Upper lobe of right lung (tissue), 1 donor: Measurements from ENCODE around the gene GLIS1. TPM values are rescaled to one million over a fixed set of nuclear protein-coding genes. Genes with fewer than 3 reads are reported as not detected.

Experiments
- ATAC-seq: fragments of 200-7000 bp; cut with Tn5 transposase; one replicate; pipeline ENCODE4 v1.9.1; 2020; ENCODE audit warnings: mild to moderate bottlenecking, moderate library complexity
- DNase-seq: peaks from one replicate; pipeline ENCODE4 v3.0.0-alpha.2; 2020
- H3K27ac ChIP-seq: fragments of 200-600 bp; one replicate; pipeline ENCODE4 v1.8.0; 2022
- H3K27me3 ChIP-seq: fragments of 200-600 bp; one replicate; pipeline ENCODE4 v1.8.0; 2022; ENCODE audit warnings: mild to moderate bottlenecking
- H3K36me3 ChIP-seq: fragments of 200-600 bp; one replicate; pipeline ENCODE4 v1.8.0; 2022
- H3K4me1 ChIP-seq: fragments of 200-600 bp; one replicate; pipeline ENCODE4 v1.8.0; 2022
- H3K4me3 ChIP-seq: fragments of 200-600 bp; one replicate; pipeline ENCODE4 v1.8.0; 2022; ENCODE audit warnings: mild to moderate bottlenecking
- H3K9me3 ChIP-seq: fragments of 200-600 bp; one replicate; pipeline ENCODE4 v1.8.0; 2022
- CTCF ChIP-seq: fragments of 200-600 bp; IDR thresholded peaks from one replicate; pipeline ENCODE4 v1.8.0; 2022; ENCODE audit warnings: antibody characterized with exemption
- intact Hi-C: fragments of 100-400 bp; cut with DNase I; formaldehyde crosslinking; loops from one replicate; pipeline ENCODE4 v1.11.0; 2022
- total RNA-seq: library from RNA; stranded (reverse); fragmentation: NEBNext Ultra II Directional; extraction: Animal tissue kit (Norgen Biotek cat#: 25700); gene quantifications from one replicate; pipeline ENCODE4 v1.2.1, GENCODE V29; 2021
- donor health status: DM: no; HTN: yes; CAD: no; lungs with severe emphysema.

Gene GLIS1
- total RNA-seq, 1 donor from 2014 or later, result 0.14 TPM

DNA sequence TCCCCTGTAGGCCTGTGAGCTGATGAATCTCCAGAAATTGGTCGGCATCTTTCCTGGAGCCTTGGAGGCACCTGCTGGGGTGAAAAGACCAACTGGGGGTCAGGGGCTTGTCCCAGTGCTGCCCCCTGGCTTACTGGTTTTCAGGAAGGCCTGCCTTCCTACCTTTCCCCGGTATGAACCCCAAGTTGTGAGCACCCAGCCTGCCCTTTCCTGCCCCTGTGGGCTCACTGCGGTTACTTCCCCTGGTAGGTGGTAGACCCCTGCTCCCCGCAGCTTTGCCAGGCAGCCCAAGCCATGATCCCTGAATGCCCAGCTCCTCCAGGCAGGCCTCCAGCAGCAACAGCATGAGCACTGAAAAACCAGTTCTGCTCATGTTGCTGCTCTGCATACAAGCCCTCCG is 269.6 kb downstream of the GLIS1 start:
- TF ChIP-seq CTCF, result no peak
- no peak for DNase-seq
- no peaks in the 10 kb centered on the region for H3K27me3 ChIP-seq
- no peak for ATAC-seq
- no peaks in the 10 kb centered on the region for H3K36me3 ChIP-seq
- H3K9me3 ChIP-seq, result no peaks in the 10 kb centered on the region
- H3K4me3 ChIP-seq, result no peak overlapping the region
- no peak overlapping the region for H3K27ac ChIP-seq
- H3K4me1 ChIP-seq, result no peaks in the 10 kb centered on the region
- intact Hi-C loops, result no loop called here

DNA sequence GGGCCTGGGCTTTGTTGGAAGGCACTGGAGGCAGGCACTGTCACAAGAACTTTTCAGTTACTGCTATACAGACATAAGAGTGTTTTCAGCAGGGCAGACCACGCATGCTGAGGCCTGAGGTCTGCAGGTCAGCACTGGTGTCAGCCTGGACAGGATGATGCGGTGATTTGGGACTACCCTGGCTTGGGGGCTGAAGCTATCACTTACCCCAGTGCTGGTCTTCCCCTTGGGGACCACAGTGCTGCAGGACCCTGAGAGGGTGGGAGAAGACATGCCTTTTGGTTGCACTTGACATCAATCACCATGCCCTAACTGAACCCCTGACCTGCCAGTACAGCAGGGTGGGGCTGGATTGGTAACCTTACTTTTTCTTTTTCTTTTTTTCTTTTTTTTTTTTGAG is 270.6 kb downstream of the GLIS1 start:
- ATAC-seq (no peak), DNase-seq (peak; percentile 18)
- Histone ChIP-seq H3K4me3 (no peak overlapping the region), H3K9me3 (no peaks in the 10 kb centered on the region), H3K27ac (no peak overlapping the region), H3K4me1 (no peaks in the 10 kb centered on the region), H3K36me3 (no peaks in the 10 kb centered on the region), H3K27me3 (no peaks in the 10 kb centered on the region)
- intact Hi-C loops, result no loop called here
- no peak for TF ChIP-seq CTCF

- ATAC-seq (no peak), DNase-seq (peak; percentile 6)
- no peaks in the 10 kb centered on the region for H3K4me1 ChIP-seq
- TF ChIP-seq CTCF, result no peak
- intact Hi-C loops, result no loop called here
- no peak overlapping the region for H3K4me3 ChIP-seq
- no peaks in the 10 kb centered on the region for H3K27me3 ChIP-seq
- no peaks in the 10 kb centered on the region for H3K36me3 ChIP-seq
- no peaks in the 10 kb centered on the region for H3K9me3 ChIP-seq
- no peak overlapping the region for H3K27ac ChIP-seq
These were observed 271.6 kb downstream of the GLIS1 start for GRCh38 chr1:53467391-53467790.

DNA sequence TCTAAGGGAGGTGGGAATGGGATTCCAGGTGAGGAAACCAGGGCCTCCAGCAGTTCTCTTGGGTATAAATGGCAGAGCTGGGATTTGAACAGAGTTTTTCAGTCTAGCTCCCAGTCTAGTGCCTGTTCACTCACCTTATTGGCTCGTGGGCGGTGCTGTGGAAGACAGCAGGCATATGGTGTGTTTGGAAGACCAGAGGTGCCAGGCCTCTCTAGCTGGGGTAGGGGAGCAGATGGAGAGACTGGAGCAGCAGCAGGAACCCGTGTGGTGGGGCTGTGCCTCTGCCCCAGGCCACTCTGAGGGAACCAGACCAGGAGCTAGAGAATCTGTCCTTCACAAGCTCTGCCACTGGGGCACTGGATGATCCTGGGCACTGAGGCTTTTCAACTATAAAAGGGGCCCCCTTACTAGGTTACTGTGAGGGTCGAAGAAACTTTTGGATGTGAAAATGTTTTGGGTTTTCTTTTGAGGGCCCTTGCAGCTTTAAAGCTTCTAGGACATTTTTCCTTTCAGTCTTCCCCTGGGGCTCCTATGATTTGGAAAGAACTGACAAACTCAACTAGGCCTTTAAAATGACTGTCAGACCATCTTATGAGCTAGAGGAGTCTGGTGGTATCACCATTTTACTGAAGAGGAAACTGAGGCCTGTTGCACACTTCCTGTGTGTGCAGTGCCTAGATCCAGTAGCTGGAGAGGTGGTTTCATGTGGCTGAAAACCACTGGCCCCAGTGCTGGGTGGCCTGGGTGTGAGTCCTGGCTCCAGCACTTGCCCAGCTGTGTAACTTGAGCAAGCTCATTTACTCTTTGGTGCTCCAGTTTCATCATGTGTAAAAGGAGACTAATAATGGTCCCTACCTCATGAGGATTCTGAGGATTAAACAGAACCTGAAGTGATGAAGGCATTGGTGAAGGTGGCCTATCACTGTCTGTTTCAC is 273.7 kb downstream of the GLIS1 start:
- no peak for TF ChIP-seq CTCF

DNA sequence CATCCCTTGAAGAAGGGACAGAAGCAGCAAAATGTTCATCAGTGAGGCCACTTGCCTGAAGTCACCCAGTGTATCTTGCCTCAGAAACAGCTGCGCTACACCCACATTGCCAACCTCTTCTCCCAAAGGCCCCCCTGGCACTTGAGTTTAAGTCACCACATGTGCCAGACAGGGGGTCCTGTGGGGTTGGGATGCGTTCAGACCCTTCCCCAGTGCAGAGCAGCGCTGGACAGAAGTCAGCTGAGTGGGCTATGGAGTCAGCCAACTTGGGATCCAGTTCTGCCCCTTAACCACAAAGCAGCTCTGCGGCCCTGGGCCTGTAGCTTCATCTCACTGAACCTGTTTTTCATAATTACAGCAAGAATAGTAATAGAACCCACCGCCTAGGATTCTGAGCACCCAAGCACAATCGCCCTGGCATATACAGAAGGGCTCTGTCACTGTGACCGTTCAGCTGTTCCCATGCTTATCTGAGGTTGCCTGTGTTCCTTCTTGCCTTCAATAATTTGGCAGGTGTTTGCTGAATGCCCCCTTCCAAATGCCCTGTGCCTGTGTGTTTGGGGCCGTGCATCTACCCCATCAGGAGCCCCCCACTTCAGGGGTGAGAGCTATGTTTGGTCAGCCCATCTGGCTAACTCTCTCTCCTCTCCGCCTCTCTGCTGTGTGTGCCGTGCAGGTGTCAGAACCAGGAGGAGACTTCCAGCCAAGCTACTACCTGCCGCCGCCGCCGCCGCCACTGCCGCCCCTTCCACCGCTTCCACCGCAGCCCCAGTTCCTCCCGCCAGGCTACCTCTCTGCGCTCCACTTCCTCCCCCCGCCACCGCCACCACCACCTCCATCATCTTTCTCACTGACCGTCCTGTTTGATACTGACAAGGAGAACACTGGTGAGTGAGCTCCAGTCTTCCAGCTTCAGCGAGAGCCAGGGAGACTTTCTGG is 274.7 kb downstream of the GLIS1 start:
- Histone ChIP-seq H3K27me3 (no peaks in the 10 kb centered on the region), H3K27ac (no peak overlapping the region), H3K9me3 (no peaks in the 10 kb centered on the region), H3K36me3 (no peaks in the 10 kb centered on the region), H3K4me3 (no peak overlapping the region), H3K4me1 (no peaks in the 10 kb centered on the region)
- intact Hi-C loops, result no loop called here
- no peak for TF ChIP-seq CTCF
- ATAC-seq (no peak), DNase-seq (no peak)

More for the DNA sequence above, 273.7 kb downstream of the GLIS1 start:
- no peak for ATAC-seq
- no peaks in the 10 kb centered on the region for H3K36me3 ChIP-seq
- intact Hi-C loops, result no loop called here
- no peaks in the 10 kb centered on the region for H3K4me1 ChIP-seq
- H3K27me3 ChIP-seq, result no peaks in the 10 kb centered on the region
- H3K27ac ChIP-seq, result no peak overlapping the region
- no peak overlapping the region for H3K4me3 ChIP-seq
- peak; percentile 25 for DNase-seq
- no peaks in the 10 kb centered on the region for H3K9me3 ChIP-seq
